HG02981 (cell line): Measurements from ENCODE around the gene DEPP1.
"Not testable (repeated sequence)": the region's sequence is repeated elsewhere in the genome, so short reads cannot be mapped to it uniquely, and the experiment has no call there.

Experiments
- ATAC-seq: cut with Tn5 transposase; IDR thresholded peaks from one replicate; pipeline ENCODE4 v1.9.1; 2021; ENCODE audit warnings: mild to moderate bottlenecking, moderate library complexity; ENCODE audit not compliant: unreplicated experiment

DEPP1 gene, protein sequence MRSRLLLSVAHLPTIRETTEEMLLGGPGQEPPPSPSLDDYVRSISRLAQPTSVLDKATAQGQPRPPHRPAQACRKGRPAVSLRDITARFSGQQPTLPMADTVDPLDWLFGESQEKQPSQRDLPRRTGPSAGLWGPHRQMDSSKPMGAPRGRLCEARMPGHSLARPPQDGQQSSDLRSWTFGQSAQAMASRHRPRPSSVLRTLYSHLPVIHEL

GRCh38 chr10:44978570-44979280 lies at the start of gene DEPP1:
Gene DEPP1 (minus strand): TSS chr10:44978809. CDS start chr10:44978030, 779 bp downstream.
- ATAC-seq: no peak

DNA sequence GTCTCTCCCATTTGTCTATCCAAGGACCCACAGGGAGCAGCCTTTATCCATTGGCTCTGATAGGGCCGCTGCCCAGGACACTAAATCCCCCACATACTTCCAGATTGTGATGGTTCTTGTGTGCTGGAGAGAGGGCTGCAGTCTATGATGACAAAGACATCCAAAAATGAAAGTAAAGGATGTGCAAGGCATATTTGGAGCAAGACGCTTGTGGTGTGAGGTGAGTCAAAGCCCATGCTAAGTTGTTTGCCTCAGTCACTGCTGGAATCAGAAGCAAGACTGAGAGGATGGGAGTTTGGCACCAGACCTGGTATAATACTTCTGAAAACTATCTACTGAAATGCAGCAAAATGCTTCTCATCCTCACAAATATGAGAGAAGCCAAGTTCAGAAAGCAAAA lies 44.8 kb upstream of the DEPP1 start:
- no peak for ATAC-seq

GRCh38 chr10:45015590-45015989 lies 37.0 kb upstream of the DEPP1 start:
- ATAC-seq: no peak

DNA sequence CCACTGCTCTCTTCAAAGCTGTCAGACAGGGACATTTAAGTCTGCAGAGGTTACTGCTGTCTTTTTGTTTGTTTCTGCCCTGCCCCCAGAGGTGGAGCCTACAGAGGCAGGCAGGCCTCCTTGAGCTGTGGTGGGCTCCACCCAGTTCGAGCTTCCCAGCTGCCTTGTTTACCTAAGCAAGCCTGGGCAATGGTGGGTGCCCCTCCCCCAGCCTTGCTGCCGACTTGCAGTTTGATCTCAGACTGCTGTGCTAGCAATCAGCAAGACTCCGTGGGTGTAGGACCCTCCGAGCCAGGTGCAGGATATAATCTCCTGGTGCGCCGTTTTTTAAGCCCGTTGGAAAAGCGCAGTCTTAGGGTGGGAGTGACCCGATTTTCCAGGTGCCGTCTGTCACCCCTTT lies 35.9 kb upstream of the DEPP1 start:
- not testable (repeated sequence) for ATAC-seq

DNA sequence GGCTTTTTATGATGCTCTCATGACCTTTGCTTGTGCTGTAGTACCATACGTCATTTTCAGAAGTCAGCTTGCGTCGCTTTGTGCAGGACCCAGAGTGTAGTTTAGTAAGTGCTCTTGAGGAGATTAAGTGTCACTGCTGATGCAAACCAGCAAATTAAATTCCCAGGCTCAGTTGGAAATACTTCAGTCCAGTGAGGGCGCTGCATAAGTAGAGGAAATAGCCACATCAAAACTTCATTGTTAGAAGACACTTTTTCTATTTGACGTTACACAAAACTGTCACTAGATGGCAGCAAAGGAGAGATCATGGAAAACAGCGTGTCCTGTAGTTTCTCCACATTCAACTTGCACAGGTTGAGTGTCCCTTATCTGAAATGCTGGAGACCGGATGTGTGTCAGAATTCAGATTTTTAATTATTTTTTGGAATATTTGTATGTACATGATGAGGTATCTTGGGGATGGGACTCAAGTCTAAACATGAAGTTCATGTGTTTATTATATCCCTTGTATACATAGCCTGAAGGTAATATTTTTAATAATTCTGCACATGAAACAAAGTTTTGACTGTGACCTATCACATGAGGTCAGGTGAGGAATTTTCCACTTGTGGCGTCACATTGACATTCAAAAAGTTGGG lies 30.0 kb upstream of the DEPP1 start:
- ATAC-seq: peak; percentile 86

GRCh38 chr10:45006276-45007030 lies 27.8 kb upstream of the DEPP1 start:
- no peak for ATAC-seq

GRCh38 chr10:45005284-45005683 lies 26.7 kb upstream of the DEPP1 start:
- ATAC-seq: no peak

- no peak for ATAC-seq
These were observed 26.1 kb upstream of the DEPP1 start for GRCh38 chr10:45004661-45005060.

DNA sequence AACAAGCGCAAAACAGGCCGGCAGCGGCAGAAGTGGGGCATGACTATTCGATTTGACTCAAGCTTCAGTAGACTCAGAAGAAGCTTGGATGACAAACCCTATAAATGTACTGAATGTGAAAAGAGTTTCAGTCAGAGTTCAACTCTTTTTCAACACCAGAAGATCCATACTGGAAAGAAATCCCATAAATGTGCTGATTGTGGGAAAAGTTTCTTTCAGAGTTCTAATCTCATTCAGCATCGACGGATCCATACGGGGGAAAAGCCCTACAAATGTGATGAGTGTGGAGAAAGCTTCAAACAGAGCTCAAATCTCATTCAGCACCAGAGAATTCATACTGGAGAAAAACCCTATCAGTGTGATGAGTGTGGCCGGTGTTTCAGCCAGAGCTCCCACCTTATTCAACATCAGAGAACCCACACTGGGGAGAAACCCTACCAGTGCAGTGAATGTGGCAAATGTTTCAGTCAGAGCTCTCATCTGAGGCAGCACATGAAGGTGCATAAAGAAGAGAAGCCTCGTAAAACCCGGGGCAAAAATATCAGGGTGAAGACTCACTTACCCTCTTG lies 24.9 kb upstream of the DEPP1 start:
- no peak for ATAC-seq

- ATAC-seq: peak; percentile 79
These were observed 23.0 kb upstream of the DEPP1 start for GRCh38 chr10:45001381-45002148.

DNA sequence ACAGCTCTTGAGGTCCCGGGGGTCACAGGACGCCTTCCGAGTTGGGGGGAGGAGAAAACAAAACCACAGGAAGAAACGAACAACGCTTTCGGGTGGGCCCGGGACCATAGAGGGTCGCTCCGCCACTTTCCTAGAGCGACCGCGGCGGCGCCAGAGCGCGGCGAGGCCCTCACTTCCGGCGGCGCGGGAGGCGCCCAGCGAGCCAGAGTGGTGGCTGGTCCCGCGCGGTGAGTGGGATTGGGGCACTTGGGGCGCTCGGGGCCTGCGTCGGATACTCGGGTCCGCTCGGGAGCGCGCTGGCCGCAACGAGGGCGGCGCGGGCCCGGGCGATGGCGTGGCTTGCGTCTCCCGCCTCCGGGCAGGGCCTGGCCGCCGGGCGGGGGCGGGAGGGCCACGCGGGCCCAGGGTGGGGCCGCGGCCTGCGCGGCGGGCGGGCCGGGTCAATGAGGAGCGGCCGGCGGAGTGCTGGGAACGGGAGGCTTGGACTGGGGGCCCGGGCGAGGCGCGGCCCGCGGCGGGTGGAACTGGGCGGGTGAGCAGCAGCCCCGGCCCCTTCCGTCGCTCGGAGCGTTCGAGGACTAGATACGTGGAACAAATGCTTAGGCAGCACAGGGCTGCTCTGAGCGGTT lies 22.3 kb upstream of the DEPP1 start, which contains the start of gene ZNF22:
Gene ZNF22, plus strand, starts transcription at position 172 of the 629 bp plus-strand sequence. CDS start 2,446 bp downstream, outside the sequence.
- ATAC-seq: peak; percentile 55

GRCh38 chr10:45000138-45000751 lies 21.6 kb upstream of the DEPP1 start:
- peak; percentile 2 for ATAC-seq

DNA sequence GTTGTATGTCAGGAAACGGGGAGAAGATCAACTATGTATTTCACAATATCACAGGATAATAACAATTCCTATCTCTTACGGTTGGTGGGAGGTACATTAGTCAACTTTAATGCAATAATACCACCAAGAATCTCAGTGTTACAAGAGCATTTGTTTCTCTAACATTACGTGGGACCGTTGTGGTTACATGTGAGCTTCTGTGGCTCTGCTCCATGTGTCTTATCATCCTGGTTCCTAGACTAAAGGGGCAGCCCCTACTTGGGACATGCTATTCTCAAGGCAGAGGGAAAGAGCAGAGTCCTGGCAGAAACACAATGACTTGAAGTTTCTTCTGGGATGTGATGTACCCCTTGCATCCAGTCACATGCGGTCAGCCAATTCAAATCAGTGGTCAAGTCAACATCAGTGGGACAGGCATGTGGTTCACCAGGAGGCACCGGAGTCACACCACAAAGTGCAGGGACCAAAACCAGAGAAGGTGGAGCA lies 19.6 kb upstream of the DEPP1 start:
- no peak for ATAC-seq

DNA sequence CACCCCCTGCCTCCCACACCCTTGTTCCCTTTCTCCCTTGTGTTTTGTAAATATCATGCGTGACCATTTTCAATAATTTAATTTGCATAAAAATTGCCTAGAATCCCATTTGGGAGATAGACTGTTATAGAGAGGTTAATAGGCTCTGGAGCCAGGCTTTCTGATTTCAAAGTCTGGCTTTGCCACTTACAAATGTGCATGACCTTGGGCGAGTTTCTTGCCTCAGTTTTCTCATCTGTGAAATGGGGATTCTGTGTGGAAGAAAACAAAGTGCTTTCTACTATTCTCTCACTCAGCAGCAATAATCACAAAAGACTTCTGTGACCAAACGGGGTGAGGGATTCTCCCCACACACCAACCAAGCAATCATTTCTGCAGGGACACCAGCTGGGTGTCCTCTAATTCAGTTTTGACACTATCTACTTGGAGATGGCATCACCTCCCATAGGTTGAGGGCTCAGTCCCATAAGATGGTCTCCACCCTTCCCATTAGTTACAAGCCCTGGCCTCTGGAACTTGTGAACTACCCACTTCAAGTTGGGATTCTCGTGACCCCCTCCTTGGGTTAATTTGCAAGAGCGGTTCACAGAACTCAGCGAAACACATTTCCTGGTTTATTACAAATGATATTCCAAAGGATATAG lies 18.6 kb upstream of the DEPP1 start:
- ATAC-seq: no peak

GRCh38 chr10:44995914-44996669 lies 17.5 kb upstream of the DEPP1 start:
- no peak for ATAC-seq

DNA sequence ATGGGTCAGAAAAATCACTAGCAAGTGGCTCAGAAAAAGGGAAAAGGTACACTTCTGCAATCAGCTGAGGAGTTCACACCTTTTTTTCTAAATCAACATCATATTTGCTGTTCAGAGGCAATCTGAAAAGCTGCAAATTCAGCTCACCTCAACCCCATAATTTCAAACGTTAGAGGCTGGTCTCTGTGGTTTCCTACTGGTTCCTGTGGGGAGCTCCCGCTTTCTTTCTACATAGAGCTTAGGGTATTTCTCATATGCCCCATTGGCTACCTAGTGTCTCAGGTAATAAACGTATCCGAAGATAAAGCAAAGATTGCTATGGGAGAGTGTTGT lies 16.9 kb upstream of the DEPP1 start:
- no peak for ATAC-seq

DNA sequence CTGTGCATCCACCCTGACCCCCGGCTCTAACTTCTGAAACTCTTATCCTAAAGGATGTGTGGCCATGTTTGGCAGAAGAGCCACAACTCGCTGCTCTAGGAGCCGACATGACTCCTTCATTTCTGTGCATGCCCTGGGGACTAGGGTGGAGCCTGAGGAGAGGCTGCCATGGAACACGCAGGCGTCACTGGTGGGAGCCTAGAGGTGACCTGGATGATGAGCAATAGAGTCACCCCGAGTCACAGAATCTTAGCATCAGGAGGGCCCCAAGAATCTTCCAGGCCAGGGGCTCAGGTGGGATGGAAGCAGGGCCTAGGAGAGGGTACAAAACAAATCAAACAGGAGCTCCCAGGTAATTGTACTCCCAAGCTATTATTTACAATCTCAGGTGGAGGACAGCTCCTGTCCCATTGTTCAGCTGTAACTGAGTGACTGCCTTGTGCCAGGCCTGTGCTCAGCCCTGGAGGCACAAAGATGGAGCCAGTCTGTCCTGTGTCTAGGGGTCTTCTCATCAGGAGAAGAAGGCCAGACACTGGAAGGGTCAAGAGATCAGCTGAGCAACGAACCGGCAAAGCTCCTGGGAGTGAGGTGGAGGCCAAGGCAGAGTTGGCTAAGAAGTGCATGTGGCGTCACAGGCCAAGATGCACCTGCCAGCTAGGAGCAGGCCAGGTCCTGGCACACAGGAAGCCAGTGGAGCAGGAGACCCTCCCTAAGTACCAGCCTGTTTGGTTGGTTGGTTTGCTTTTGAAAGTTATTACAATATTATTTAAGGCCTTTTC lies 16.3 kb upstream of the DEPP1 start:
- ATAC-seq: no peak
